Caco-2 (cell line): ENCODE data around the gene TBL1X. TPM values are rescaled to one million over a fixed set of nuclear protein-coding genes. Genes with fewer than 3 reads are reported as not detected.

Experiments
- BruUV-seq: library from RNA; stranded (reverse); fragments of 400-500 nt; replicated peaks from 2 replicates; lab custom pipeline; 2021; lab: Mats Ljungman, UMichigan
- CTCF ChIA-PET: fragments of 300-600 bp; sonication (Branson Sonifier 250); formaldehyde crosslinking; loops from one replicate; lab custom pipeline; 2022; ENCODE audit warnings: antibody characterized with exemption; lab: Charles Lee
- POLR2A ChIA-PET: fragments of 300-600 bp; sonication (Branson Sonifier 250); formaldehyde crosslinking; loops from one replicate; lab custom pipeline; 2022; ENCODE audit warnings: antibody characterized with exemption; lab: Charles Lee
- DNase-seq, 2 experiments: peaks; one replicate each; pipeline versions ENCODE4 v3.0.0 to v3.0.0-alpha.2; 2020 to 2022
- H3K27me3 ChIP-seq: replicated peaks from 2 replicates; pipeline ENCODE4 v1.6.0; 2011; ENCODE audit warnings: low read length; ENCODE audit not compliant: control insufficient read depth, insufficient read depth
- H3K36me3 ChIP-seq: 2 replicates; pipeline ENCODE4 v1.5.1; 2011; ENCODE audit warnings: low read length; ENCODE audit not compliant: control insufficient read depth, insufficient read depth
- H3K4me1 ChIP-seq: fragments of 250-450 bp; sonication (Bioruptor Pico); 2 replicates; pipeline ENCODE4 v1.5.1; 2020; ENCODE audit warnings: mild to moderate bottlenecking
- H3K4me3 ChIP-seq: 2 replicates; pipeline ENCODE4 v1.5.1; 2011; ENCODE audit warnings: low read depth, mild to moderate bottlenecking, control low read depth, low read length
- H3K9me3 ChIP-seq: fragments of 250-450 bp; sonication (Bioruptor Pico); 2 replicates; pipeline ENCODE4 v1.5.1; 2020; ENCODE audit warnings: mild to moderate bottlenecking, moderate library complexity
- H3K27ac Mint-ChIP-seq: one replicate; pipeline ENCODE4 v1.8.0; 2022; ENCODE audit warnings: mixed read lengths; ENCODE audit not compliant: unreplicated experiment
- H3K27me3 Mint-ChIP-seq: one replicate; pipeline ENCODE4 v1.8.0; 2022; ENCODE audit warnings: mixed read lengths; ENCODE audit not compliant: insufficient read depth, unreplicated experiment
- H3K36me3 Mint-ChIP-seq: one replicate; pipeline ENCODE4 v1.8.0; 2022; ENCODE audit warnings: mild to moderate bottlenecking, mixed read lengths; ENCODE audit not compliant: insufficient read depth, unreplicated experiment
- H3K4me1 Mint-ChIP-seq: one replicate; pipeline ENCODE4 v1.8.0; 2022; ENCODE audit warnings: low read depth, mixed read lengths; ENCODE audit not compliant: unreplicated experiment
- H3K4me3 Mint-ChIP-seq: one replicate; pipeline ENCODE4 v1.8.0; 2022; ENCODE audit warnings: mild to moderate bottlenecking, moderate library complexity, mixed read lengths; ENCODE audit not compliant: unreplicated experiment
- H3K9me3 Mint-ChIP-seq: one replicate; pipeline ENCODE4 v1.8.0; 2022; ENCODE audit warnings: mixed read lengths; ENCODE audit not compliant: unreplicated experiment
- CTCF ChIP-seq, 2 experiments: fragments of 200-600 bp in 1 of 2; IDR thresholded peaks; 1 replicate in 1 of 2; 2 replicates in 1 of 2; pipeline versions ENCODE4 v1.5.1 to v1.8.0; 2011 to 2022; ENCODE audit warnings: antibody characterized with exemption in 1 of 2, control low read depth in 1 of 2, inconsistent platforms in 1 of 2, low read depth in 1 of 2, low read length in 1 of 2, mild to moderate bottlenecking in 1 of 2, moderate library complexity in 1 of 2; ENCODE audit not compliant: insufficient read depth in 1 of 2, severe bottlenecking in 1 of 2, unreplicated experiment in 1 of 2
- intact Hi-C: fragments of 100-400 bp; cut with micrococcal nuclease; formaldehyde crosslinking; loops from one replicate; pipeline ENCODE4 v1.10.0; 2022; ENCODE audit not compliant: unreplicated experiment
- total RNA-seq: library from RNA; stranded (reverse); gene quantifications from 2 replicates; pipeline ENCODE4 v1.2.3, GENCODE V29; 2022

The TBL1X gene
- total RNA-seq, 1 experiment from 2014 or later: 84.2 TPM

- CTCF ChIA-PET: interaction anchor here (0.6 kb wide), 1 partner anchor 26 kb away, joined by 3 read pairs; no protein-coding TSS in a partner anchor
- H3K9me3 Mint-ChIP-seq: no peaks in the 10 kb centered on the region
Observed at GRCh38 chrX:9483376-9483775, 18.5 kb downstream of the TBL1X start.

GRCh38 chrX:9486786-9487387 lies 22.0 kb downstream of the TBL1X start:
- Mint-ChIP-seq H3K4me3 (no peak overlapping the region), H3K9me3 (no peaks in the 10 kb centered on the region), H3K27me3 (no peaks in the 10 kb centered on the region), H3K4me1 (peaks cover 21% of the 10 kb centered on the region), H3K36me3 (peaks cover 28% of the 10 kb centered on the region), H3K27ac (peak overlapping the region; percentile 42)
- no peak for TF ChIP-seq CTCF (IDR thresholded peaks at IDR 0.05; ENCODE audit: insufficient read depth in 1 of 2, low read depth in 1 of 2, low read length in 1 of 2, severe bottlenecking in 1 of 2, unreplicated experiment in 1 of 2)
- H3K36me3 ChIP-seq: no peaks in the 10 kb centered on the region
- H3K4me1 ChIP-seq: peaks cover 7% of the 10 kb centered on the region
- ChIA-PET CTCF (no interaction called here), POLR2A (no interaction called here)
- no TSS peak for BruUV-seq
- peak in 1 of 2 experiments; percentile 20 for DNase-seq
- no peaks in the 10 kb centered on the region for H3K27me3 ChIP-seq
- H3K4me3 ChIP-seq: no peak overlapping the region
- intact Hi-C loops: no loop called here
- H3K9me3 ChIP-seq: no peaks in the 10 kb centered on the region

More at GRCh38 chrX:9483376-9483775, 18.5 kb downstream of the TBL1X start:
- peaks cover 18% of the 10 kb centered on the region for H3K4me1 ChIP-seq
- BruUV-seq: no TSS peak
- H3K27me3 Mint-ChIP-seq: no peaks in the 10 kb centered on the region
- H3K27me3 ChIP-seq: no peaks in the 10 kb centered on the region
- TF ChIP-seq CTCF (IDR thresholded peaks at IDR 0.05; ENCODE audit: insufficient read depth in 1 of 2, low read depth in 1 of 2, low read length in 1 of 2, severe bottlenecking in 1 of 2, unreplicated experiment in 1 of 2): no peak
- POLR2A ChIA-PET: no interaction called here
- no peak for DNase-seq
- H3K4me3 ChIP-seq: no peak overlapping the region
- H3K4me1 Mint-ChIP-seq: peaks cover 31% of the 10 kb centered on the region
- intact Hi-C loops: no loop called here
- H3K9me3 ChIP-seq: no peaks in the 10 kb centered on the region
- no peak overlapping the region for H3K4me3 Mint-ChIP-seq
- H3K36me3 ChIP-seq: no peaks in the 10 kb centered on the region
- H3K27ac Mint-ChIP-seq: no peak overlapping the region
- H3K36me3 Mint-ChIP-seq: peaks cover 25% of the 10 kb centered on the region

- ChIA-PET POLR2A (no interaction called here), CTCF (no interaction called here)
- Mint-ChIP-seq H3K27me3 (no peaks in the 10 kb centered on the region), H3K36me3 (peaks cover 28% of the 10 kb centered on the region), H3K9me3 (no peaks in the 10 kb centered on the region), H3K4me1 (peaks cover 20% of the 10 kb centered on the region), H3K27ac (no peak overlapping the region), H3K4me3 (no peak overlapping the region)
- intact Hi-C loops: no loop called here
- BruUV-seq: no TSS peak
- peaks cover 4% of the 10 kb centered on the region for H3K4me1 ChIP-seq
- no peak for TF ChIP-seq CTCF (IDR thresholded peaks at IDR 0.05; ENCODE audit: insufficient read depth in 1 of 2, low read depth in 1 of 2, low read length in 1 of 2, severe bottlenecking in 1 of 2, unreplicated experiment in 1 of 2)
- H3K36me3 ChIP-seq: no peaks in the 10 kb centered on the region
- H3K27me3 ChIP-seq: no peaks in the 10 kb centered on the region
- no peak overlapping the region for H3K4me3 ChIP-seq
- H3K9me3 ChIP-seq: no peaks in the 10 kb centered on the region
- DNase-seq: no peak
Observed at GRCh38 chrX:9488586-9488985, 23.7 kb downstream of the TBL1X start.
